ENCODE measurements around the gene ABCB6.

ABCB6 gene

DNA sequence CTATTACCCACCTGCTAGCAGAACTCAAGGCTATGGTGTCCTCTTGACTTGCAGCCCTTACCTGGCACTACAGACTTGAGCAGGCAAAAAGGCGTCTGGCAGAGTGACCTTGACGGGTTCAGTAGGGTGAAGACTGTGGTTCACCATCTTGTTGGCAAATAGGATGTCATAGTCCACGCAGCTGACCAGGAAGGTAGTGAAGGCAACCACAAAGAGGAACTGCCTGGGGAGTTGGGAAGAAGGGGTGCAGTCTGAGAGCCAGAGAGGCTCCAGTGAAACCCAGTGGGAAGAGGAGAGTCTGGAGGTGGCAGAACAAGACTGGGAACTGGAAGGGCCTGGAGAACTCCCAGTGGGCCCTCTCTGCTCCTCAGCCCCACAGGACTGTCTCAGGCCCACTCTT, 6.6 kb upstream of the ABCB6 start:
- ATAC-seq (no peak), DNase-seq (no peak)
- H3K27ac Mint-ChIP-seq, result no peak overlapping the region
- H3K4me3 Mint-ChIP-seq, result peak overlapping the region in 1 of 2 donors; percentile 12
- H3K27me3 Mint-ChIP-seq, result no peaks in the 10 kb centered on the region
- peaks cover 30% of the 10 kb centered on the region for H3K4me1 Mint-ChIP-seq
- no peaks in the 10 kb centered on the region for H3K9me3 Mint-ChIP-seq

DNA sequence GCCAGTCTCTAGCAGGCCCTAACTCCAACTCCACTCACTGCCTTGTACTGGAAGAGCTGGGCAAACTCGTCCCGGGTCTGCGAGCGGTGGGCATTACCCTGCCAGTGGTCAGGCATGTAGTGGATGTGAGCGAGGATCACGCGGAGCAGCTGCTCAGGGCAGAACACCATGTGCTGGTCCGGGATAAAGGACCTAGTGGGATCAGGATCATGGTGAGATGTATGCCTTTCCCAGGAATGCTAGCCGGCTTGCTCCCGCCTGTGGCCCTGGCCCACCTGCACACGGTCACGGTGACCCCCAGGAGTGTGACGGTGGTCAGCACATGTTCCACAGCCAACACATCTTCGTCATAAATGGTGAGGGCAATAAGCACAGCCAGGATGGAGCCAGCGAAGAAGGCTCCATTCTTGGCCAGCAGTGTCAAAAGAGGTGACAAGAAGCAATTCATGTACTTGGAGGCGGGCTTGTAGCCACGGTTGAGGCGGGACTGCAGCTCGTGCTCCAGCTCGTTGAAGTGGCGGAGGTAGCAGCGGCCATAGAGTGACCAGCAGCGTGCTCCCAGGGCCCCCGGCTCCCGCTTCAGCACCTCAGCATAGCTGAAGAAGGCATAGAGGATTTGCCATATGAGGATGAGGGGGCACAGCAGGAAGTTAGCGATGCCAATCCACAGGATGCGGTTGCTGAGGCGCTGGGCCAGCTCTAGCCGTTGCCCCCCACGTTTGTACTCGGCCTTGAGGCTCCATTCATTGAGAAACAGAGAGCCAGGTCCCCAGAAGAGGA, 5.3 kb upstream of the ABCB6 start:
- Mint-ChIP-seq H3K27me3 (no peaks in the 10 kb centered on the region), H3K9me3 (no peaks in the 10 kb centered on the region), H3K4me1 (peaks cover 41% of the 10 kb centered on the region), H3K4me3 (no peak overlapping the region), H3K27ac (no peak overlapping the region)
- DNase-seq (no peak), ATAC-seq (no peak)

DNA sequence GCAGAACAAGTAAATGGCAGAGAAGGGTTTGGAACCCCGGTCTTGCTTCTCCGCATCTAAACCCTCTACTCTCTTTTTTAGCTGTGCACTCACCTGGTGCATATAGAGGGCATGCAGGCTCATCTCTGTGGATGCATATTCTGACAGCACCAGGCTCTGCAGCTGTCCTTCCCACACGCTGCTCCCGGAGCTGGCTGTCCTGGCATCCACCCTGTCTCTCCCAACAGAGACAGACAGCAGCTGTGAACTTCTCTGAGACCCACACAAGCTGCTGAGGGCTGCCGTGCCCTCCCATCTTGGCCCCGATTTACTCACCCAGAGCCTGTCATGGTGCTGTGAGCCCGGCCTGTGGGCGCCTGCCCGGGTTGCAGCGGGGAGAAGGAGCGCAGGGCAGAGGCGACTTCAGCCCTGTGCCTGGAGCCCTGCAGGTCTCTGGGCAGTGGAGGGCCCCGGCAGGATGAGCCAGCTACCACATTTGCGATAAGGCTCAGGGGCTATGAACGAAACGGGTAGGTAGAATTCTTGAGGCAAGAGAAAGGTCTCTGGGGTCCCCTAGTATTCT, 3.3 kb upstream of the ABCB6 start:
- Mint-ChIP-seq H3K9me3 (no peaks in the 10 kb centered on the region), H3K27ac (no peak overlapping the region), H3K4me1 (peaks cover 39% of the 10 kb centered on the region), H3K27me3 (no peaks in the 10 kb centered on the region), H3K4me3 (no peak overlapping the region)
- DNase-seq (no peak), ATAC-seq (no peak)

DNA sequence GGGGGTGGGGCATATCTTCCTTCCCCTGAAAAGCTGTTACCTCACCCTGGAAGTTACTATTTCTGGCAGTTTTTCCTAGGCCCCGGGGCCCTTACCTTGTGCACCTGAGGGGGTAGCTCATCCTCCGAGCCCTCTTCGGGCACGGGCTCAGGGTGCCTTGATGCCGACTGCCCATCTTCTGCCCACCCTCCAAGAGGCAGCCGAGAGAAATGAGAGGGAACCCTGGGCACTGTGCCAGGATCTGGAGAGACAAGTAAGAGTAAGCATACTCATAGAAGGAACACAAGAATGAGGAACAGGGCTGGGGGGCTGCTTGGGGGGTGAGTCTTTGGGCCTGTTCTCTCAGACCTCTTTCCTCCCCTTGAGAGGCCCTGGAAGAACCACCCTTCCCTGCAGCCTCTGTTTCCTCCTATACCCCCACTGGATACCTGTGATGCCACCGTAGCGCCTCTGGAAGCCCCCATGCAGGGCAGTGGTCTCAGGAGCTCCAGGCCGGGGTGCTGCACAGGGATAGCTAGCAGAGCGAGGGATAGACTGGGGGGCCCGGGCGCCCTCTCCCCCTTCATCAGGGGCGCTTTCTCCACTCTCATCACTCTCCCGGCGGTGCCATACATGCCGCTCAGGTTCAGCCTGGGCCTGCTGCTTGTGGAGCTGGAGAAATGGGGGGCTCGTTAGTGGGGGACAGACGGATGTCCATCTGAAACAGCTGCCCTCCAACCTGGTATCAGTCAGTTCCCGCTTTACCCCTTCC, 2.1 kb upstream of the ABCB6 start:
- Mint-ChIP-seq H3K4me1 (peaks cover 45% of the 10 kb centered on the region), H3K27me3 (no peaks in the 10 kb centered on the region), H3K9me3 (no peaks in the 10 kb centered on the region), H3K27ac (no peak overlapping the region), H3K4me3 (no peak overlapping the region)
- DNase-seq (no peak), ATAC-seq (no peak)

DNA sequence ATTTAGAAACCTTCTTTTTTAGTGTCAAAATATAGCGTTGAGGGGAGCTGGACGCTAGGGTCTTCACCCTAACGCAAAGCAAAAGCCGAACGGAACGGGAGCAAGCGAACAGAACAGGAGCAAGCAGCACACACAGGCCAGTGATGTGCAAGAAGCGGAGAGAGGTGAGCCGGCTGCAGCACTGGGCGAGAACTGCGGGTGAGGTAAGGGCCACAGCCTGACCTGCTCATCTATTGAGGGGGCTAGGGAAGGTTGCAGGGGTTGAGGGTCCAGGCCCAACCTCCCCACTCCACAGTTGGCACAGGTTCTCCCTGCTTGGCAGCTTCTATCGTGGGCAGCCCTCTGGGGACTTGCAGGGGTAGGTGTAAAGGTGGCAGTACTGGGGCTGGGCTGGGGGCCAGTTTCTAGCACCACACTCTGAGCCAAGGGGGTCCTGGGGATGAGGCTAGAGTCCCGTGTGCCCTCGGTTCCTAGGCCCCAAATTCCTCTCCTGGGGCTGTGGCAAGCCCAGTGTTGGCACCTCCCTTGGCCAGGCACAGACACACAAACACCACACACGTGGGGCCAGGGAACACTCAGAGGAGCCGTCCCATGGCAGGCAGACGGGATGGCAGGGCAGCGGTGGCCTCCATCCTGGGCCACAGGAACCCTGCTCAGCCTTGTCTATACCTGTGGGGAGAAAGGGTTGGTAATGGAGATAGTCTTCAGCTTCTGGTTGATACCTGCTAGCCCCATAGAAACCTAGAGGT, 1.2 kb upstream of the ABCB6 start:
- Mint-ChIP-seq H3K9me3 (no peaks in the 10 kb centered on the region), H3K4me1 (peaks cover 47% of the 10 kb centered on the region), H3K27me3 (no peaks in the 10 kb centered on the region), H3K4me3 (no peak overlapping the region), H3K27ac (peak overlapping the region in 1 of 2 donors; percentile 8)
- ATAC-seq (no peak), DNase-seq (no peak)

DNA sequence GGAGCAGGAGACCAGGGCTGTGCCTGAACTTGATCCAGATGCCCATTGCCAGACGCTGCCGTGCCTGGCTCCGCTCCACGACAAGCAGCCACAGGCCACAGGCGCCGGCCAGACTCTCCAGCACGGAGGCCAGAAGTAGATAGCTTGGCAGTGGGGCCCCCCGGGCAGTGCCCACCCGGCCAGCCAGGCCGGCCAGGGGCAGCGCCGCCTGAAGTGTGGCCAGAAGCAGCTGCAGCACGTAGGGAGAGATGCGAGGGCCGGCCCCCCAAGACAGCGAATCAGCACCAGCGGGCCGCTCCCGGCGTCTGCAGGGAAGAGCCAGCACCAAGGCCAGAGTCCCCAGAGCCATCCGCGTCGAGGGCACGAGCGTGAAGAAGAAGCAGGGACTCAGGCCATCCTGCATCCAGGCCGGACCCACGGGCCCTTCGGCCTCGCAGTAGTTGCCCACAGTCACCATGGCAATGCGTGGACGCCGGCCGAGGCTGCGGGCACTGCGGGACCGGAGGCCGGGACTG, 484 bp downstream of the ABCB6 start:
- H3K4me3 Mint-ChIP-seq, result peak overlapping the region; percentile 87 to 91
- H3K9me3 Mint-ChIP-seq, result no peaks in the 10 kb centered on the region
- DNase-seq (peak in 1 of 2 donors; percentile 30), ATAC-seq (peak; percentile 56)
- H3K27me3 Mint-ChIP-seq, result no peaks in the 10 kb centered on the region
- H3K4me1 Mint-ChIP-seq, result peaks cover 55% of the 10 kb centered on the region
- peak overlapping the region; percentile 73 to 94 for H3K27ac Mint-ChIP-seq

DNA sequence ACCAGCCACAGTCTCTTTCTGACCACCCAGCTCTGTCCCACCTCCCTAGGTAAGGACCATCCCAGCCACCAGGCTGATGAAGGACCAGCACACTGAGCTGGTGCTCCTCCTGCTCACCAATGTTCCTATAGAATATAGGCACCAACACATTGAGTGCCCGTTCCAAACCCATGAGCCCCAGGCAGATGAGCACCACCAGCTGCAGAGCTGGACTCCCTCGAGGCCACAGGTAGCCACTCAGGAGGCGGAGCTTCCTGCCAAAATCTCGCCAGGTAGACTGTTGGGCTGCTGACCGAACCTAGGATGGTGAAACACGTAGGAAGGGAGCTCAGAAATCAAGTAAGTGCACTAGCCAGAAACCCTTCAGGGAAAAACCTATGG, 2.2 kb downstream of the ABCB6 start:
- Mint-ChIP-seq H3K9me3 (no peaks in the 10 kb centered on the region), H3K27ac (peak overlapping the region; percentile 23 to 85), H3K4me3 (peak overlapping the region; percentile 48), H3K4me1 (peaks cover 65% of the 10 kb centered on the region), H3K27me3 (no peaks in the 10 kb centered on the region)
- no peak for ATAC-seq
- DNase-seq, result no peak

DNA sequence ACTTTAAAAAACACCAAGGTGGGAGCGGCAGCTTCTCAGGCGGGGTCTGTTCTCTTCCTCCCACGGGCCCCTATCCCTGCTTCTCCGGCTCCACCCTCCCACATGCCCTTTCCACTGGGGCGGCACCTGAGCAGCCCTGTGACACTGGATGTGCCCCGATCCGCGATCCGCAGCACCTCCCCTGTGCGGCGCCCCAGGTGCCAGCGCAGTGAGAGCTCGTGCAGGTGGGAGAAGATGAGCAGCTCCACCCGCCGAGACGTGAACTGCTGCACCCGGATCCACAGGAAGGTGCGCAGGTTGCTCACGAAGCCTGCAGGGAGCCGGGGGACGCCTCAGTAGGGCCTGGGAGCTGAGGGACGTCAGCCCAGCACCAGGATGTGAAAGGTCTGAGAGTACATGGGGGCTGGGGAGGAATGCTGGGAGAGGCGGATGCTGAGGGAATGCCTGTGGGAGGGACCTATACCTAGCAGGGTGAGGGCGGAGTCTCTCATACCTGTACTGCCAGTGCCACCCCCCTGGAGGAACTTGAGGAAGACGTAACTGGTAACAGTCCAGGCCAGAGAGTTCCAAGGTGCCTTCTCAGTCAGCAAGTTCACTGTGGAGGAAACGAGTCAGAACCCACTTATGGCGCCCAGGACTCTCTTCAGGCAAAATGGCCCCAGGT, 2.8 kb downstream of the ABCB6 start:
- H3K9me3 Mint-ChIP-seq, result no peaks in the 10 kb centered on the region
- ATAC-seq, result no peak
- peak overlapping the region in 1 of 2 donors; percentile 41 for H3K4me3 Mint-ChIP-seq
- no peaks in the 10 kb centered on the region for H3K27me3 Mint-ChIP-seq
- H3K27ac Mint-ChIP-seq, result no peak overlapping the region
- peaks cover 70% of the 10 kb centered on the region for H3K4me1 Mint-ChIP-seq
- no peak for DNase-seq

DNA sequence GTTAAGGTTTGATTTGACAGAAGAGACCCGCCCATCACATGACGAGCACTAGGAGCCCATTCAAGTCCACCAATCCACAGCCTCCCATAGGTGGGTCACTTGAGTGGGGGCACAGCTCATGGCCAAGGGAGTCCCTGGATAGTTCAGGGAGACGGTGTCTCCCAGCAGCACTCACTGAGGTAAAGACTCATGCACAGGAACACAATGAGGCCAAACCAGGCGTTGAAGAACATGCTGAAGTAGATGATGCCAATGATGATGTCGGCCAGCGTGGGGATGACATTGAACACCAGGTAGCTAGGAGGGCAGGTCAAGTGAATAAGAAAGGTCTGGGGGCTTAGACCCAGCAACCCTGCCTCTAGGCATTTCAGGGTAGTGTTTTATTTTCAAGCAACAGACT, 4.0 kb downstream of the ABCB6 start:
- H3K27me3 Mint-ChIP-seq, result no peaks in the 10 kb centered on the region
- no peaks in the 10 kb centered on the region for H3K9me3 Mint-ChIP-seq
- peak overlapping the region; percentile 1 to 87 for H3K27ac Mint-ChIP-seq
- H3K4me1 Mint-ChIP-seq, result peaks cover 71% of the 10 kb centered on the region
- ATAC-seq, result no peak
- H3K4me3 Mint-ChIP-seq, result no peak overlapping the region
- no peak for DNase-seq

DNA sequence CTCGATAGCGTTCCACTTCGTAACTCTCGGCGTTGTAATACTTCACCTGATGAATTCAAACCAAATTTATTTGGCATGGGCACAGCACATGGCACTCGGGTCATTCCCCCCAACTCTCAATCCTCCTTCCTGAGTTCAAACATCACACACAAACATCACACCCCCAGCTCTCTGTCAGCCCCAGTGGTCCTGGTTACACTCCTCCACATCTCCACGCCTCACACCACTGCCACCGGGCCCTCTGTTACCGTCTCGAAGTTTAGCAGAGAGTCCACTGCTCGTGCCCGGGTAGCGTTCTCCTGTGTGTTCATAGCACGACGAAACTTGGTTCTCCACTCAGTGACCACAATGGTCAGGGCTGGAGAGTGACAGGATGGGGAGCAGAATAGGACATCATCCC, 4.6 kb downstream of the ABCB6 start:
- Mint-ChIP-seq H3K4me3 (no peak overlapping the region), H3K27ac (peak overlapping the region in 1 of 2 donors; percentile 61), H3K4me1 (peaks cover 71% of the 10 kb centered on the region)

DNA sequence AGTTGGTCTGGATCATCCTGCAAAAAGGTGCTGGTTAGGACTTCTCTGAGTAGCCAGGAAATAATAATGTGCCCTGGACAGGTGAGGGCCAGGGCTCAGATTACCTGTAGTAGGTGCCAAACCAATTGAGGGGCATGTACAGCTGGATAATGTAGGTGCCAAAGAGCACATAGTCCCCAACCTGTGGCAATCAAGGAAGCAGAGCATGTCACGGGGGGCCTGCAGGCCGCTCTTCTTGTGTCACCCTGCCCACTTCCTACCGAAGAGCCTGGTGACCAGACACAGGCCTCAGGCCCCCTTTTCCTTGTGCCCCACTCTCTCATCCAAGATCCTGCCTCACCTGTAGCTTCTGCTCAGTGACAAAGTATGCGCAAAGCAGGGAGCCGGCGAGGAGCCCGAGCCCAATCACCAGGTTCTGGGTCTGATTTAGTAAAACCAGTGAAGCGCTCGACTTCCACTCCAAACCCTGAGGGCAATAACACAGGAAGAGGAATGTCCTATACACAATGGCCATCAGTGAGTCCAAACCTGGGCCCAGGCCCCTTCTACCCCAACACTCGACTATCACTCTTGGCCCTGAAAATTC, 5.2 kb downstream of the ABCB6 start:
- Mint-ChIP-seq H3K4me1 (peaks cover 72% of the 10 kb centered on the region), H3K27me3 (no peaks in the 10 kb centered on the region), H3K9me3 (no peaks in the 10 kb centered on the region), H3K27ac (no peak overlapping the region), H3K4me3 (no peak overlapping the region)
- DNase-seq (no peak), ATAC-seq (no peak)

More for the DNA sequence above, 4.6 kb downstream of the ABCB6 start:
- no peak for DNase-seq
- Mint-ChIP-seq H3K27me3 (no peaks in the 10 kb centered on the region), H3K9me3 (no peaks in the 10 kb centered on the region)
- no peak for ATAC-seq

DNA sequence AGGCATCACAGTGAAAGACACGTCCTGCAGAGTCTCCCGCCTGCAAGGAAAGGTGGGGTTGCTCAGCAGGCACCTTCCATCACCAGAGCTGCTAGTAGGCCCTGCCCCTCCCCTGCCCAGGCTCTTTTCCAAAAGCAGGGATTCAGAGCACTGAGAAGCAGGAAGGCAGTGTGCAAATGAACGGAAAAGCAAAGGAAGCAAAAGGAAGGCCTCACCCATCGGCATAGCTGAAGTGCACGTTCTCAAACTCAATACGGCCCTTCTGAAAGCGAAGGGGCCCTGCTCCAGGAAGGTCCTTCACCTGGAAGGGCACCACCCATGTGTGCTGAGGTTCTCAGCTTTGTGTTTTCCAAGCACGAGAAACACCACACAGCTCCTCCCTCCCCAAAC, 5.7 kb downstream of the ABCB6 start:
- Mint-ChIP-seq H3K4me1 (peaks cover 75% of the 10 kb centered on the region), H3K9me3 (no peaks in the 10 kb centered on the region), H3K27ac (no peak overlapping the region), H3K4me3 (no peak overlapping the region), H3K27me3 (no peaks in the 10 kb centered on the region)
- DNase-seq, result no peak
- ATAC-seq, result no peak

DNA sequence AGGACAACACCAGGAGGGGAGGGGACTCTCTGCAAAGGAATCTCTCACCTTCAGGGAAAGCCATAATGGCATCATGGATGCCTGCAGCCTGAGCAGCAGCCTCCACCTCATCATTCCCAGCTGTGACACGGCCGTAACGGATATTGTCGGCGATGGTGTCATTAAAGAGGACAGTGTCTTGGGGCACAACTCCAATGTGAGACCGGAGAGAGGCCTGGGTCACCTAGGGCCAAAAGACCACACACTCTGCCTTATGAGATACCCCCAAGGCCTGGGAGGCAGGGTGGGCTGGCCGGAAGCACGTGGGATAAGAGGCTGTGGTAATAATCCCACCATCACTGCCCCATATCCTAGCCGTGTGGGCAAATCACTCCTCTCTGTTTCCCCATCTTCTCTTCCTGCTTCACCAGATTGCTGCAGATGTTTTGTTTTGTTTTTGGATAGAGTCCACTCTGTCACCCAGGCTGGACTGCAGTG, 7.8 kb downstream of the ABCB6 start:
- H3K27ac Mint-ChIP-seq, result peak overlapping the region; percentile 89 to 92
- peaks cover 66% of the 10 kb centered on the region for H3K4me1 Mint-ChIP-seq
- H3K9me3 Mint-ChIP-seq, result no peaks in the 10 kb centered on the region
- ATAC-seq, result no peak
- H3K4me3 Mint-ChIP-seq, result no peak overlapping the region
- no peaks in the 10 kb centered on the region for H3K27me3 Mint-ChIP-seq
- DNase-seq, result no peak

DNA sequence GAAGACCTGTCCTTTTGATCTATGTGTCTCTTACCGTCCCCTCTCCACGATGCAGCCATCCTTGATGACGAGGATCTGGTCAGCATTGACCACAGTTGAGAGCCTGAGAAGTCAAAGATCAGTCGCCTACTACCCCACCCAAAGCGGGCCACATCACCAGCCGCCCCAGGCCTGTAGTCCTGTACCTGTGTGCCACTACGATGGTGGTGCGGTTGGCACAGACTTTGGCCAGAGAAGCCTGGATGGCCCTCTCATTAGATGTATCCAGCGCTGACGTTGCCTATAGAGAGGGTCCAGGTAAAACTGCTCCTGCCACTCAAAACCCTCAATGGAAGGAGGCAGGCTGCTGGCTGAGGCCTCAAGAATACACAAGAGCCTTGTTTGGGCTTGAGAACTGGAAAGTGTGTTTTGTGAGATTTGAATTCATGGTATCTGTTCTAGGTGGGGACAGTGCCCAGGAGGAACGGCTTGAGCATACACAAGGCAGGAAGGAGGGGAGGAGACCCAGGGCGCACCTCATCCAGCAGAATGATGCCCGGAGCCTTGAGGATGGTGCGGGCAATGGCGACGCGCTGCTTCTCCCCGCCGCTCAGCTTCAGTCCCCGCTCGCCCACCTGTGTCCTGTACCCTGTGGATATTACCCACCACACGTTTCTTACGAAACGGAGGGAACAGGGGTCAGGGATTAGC, 8.4 kb downstream of the ABCB6 start:
- no peaks in the 10 kb centered on the region for H3K27me3 Mint-ChIP-seq
- DNase-seq (no peak), ATAC-seq (no peak)
- H3K4me3 Mint-ChIP-seq, result peak overlapping the region in 1 of 2 donors; percentile 42
- H3K9me3 Mint-ChIP-seq, result no peaks in the 10 kb centered on the region
- H3K4me1 Mint-ChIP-seq, result peaks cover 64% of the 10 kb centered on the region
- peak overlapping the region; percentile 36 to 80 for H3K27ac Mint-ChIP-seq

All from stimulated activated naive CD8-positive, alpha-beta T cell treated with anti-CD3 and anti-CD28 coated beads, Interleukin-15, amount 100 ng/mL, for 72 hours (primary cell).